Germinal center (tissue), 1 donor: ENCODE measurements around the gene COX8A.

Experiments
- DNase-seq: peaks from one replicate; pipeline ENCODE4 v3.0.0; 2012; ENCODE audit warnings: mixed read lengths, low spot score

The COX8A gene

DNA sequence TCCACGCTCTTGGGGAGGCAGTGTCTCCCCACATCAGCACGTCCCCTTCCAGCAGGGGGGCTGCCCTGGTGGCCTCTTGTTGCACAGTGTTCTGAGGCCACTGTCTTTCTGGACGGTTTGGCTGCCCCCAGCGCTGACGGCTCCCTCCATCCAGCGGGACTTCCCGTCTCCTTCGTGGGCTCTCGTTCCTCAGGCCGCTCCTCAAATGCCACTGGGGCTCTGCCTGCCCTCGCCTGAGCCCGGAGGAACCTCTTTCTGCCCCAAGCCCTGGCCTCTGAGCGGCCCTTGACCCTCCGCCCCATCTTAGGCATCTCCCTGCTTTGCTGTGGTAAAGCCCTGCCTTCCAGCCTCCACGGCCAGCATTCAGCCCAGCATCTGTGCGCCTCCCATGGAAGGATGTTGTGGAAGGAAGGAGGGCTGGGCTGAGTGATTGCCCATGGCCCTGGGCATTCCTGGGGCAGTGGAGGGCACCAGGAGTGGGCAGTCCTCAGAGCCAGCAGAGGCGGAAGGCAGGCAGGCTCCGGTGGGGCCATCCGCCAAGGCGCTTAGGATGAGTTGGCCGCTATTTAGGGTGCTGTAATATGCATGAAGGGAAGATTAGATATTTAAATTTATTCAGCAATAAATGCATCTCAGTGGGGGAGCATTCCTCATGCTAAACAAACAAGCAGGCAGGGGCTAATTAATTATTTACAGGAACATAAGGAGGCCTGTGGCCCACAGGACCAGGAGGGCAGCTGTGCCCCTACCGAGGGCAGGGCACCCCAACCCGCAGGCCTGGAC is 29.6 kb downstream of the COX8A start:
- no peak for DNase-seq

DNA sequence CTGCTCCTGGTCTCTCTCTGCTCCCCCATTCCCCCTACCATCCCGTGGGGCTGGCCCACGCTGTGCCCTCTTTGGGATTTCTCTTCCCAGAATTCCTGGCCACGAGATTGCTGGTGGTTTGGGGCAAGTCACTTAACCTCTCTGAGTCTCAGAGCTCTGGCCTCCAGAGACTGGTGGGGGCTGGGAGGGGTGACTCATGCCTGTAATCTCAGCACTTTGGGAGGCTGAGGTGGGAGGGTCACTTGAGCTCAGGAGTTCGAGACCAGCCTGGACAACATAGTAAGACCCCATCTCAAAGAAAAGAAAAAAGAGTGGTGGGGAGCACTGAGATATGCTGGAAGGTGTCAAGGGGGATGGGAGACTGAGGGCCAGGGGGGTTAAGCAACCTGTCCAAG is 30.2 kb downstream of the COX8A start:
- no peak for DNase-seq

DNA sequence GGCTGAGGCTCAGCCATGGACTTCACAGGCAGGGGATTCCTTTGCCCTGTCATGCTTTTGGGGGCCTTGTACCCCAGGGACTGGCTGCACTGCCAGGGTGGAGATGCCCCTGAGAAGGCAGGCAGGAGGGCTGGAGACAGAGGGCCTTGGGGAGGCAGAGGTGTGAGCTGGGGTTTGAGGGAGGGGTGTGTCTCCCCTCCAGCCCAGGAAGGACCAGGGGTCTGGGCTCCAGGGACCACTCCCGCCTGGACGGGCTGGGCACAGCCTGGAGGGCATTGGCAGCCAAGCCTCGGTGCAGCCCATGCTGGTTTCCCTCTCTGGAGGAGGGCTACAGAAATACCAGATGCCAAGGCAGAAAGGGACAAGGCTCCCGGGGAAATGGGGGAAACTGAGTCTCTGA is 31.3 kb downstream of the COX8A start:
- DNase-seq: no peak

DNA sequence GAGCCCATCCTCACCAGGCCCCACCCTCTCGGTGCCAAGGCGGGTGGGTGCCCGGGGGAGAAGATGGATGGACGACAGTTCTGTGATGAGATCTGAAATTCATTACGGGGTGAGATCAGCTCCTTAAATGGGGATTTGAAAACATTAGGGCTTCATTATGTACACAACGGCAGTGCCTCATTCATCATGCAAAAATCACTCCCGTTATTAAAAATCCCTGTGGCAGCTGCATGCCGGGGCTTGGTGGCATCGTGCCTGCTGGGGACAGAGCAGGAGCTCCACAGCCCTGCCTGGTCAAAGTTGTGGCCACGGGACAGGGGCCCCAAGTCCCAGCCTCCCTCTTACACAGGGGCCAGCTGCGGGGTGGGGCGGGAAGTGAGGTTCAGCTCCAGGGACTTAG is 32.0 kb downstream of the COX8A start:
- DNase-seq: no peak

DNA sequence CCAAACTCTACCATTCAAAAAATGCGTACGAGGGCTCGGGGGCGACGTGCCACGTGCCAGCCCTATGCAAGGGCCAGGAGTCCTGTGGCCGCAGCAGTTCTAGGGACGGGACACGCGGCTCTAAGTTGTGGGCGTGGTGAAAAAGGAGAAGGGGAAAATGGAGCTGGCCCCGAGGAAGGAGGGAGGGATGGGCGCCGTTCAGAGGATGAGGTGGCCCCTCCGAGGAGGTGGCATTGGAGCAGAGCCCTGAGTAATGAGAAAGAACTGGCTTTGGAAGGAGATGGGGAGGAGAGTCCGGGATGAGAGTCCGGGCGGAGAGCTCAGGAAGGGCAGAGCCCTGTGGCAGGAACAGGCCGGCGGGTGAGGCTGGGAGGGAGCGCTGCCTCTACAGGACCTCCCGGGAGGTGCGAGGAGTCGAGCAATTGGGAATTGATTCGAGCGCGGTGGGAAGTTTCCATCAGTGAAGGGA is 32.8 kb downstream of the COX8A start:
- no peak for DNase-seq

DNA sequence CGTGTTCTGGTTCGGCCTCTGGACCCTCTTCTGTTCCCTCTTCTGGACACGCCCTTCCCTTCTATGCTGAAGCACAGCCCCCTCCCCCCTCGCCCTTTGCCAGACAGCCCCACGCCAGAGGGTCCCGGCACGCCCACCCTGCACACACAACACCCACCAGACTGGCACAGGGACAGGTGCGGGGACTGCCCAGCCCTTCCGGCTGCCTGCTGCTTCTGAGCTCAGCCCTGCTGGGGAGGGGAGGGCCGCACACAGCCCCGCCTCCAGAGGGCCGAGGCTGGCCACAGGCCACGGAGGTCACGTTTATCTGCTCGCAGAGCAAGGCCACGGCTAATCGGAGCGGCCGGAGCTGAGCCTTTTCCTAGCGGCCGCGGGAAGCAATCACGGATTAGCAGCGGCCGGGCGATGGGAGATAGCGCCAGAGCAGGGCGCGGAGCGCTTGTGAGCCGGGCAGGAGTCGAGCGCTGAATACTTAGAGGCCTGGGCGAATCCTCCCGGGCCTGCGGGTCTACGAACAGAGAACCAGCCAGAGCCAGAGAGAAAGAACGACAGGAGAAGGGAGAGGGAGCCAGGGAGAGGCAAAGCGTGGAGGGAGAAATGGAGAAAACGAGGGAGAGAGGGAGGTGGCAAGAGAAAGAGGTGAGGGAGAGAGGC is 33.3 kb downstream of the COX8A start:
- no peak for DNase-seq

DNA sequence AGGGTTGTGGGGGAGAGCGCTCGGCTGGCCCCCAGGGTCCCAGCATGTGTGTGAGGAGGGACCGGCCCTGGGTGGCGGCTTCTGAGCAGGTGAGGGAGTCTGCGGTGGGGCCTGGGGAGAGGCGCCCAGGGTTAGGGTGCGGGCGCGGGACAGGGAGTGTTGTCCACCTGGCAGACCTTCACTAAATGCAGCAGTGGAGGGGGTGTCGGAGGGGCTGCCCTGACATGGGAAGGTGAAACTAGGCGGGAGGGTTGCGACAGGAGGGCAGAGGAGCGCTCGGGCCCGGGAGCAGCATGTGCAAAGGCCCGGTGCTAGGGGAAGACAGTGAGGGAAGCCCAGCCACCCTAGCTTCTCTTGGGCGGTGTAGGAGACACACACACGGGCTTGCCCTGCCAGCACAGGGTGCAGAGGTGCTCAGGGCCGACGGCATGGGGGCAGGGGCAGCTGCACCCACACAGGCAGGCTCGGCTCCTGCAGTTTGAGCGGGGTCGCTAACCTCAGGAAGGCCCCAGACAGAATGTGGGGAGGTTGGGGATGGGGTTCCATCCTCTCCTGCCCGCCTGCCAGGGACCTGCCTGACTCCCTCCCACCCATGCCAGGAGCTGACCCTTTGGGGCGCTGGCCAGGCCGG is 34.0 kb downstream of the COX8A start:
- DNase-seq: no peak

DNA sequence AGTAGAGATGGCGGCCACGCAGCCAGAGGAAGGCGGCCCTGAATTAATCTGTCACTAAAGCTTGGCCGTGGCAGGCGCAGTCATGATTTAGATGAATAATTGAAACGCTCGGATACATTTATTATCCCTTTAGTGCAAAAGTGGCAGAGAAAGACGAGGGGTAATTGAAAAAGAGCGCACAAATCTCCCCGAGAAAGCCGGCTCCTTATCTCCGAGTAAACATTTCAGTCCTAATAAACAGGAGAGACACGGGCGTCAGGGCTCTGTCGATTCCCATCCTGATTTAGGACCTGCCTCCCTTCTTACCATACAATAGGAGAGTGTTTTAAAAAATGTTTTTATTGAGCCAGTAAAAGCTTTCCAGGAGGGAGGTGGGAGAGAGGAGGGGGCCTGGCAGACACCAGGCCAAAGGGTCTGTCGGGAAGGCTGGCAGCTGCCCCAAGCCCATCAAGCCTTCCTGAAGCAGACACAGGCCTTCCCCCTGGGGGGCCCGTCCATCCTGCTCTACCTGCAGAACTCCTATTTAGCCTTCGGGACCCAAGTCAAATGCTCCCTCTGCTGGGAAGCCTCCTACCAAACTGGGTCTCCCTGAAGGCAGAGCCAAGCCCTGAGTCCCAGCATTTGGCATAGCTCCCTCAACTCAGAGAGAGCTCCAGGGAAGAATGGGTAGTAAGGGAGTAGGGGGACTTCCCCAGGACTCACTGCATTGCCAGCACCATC is 34.7 kb downstream of the COX8A start:
- DNase-seq: no peak

DNA sequence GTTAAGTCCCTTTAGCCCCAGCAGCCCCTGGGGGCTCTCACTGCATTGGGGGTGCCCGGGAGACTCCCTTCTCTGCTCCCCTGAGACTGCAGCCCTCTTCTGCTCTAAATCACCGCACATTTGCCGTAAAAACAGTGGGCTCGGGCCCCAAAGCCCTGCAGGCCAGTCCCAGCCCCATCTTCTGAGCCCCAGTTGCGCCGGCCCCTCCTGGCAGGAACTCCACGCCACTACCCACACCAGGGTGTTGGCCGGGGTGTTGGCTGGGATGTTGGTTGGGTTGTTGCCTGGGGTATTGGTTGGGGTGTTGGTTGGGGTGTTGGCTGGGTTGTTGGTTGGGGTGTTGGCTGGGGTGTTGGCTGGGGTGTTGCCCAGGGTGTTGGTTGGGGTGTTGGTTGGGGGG is 35.3 kb downstream of the COX8A start:
- no peak for DNase-seq

DNA sequence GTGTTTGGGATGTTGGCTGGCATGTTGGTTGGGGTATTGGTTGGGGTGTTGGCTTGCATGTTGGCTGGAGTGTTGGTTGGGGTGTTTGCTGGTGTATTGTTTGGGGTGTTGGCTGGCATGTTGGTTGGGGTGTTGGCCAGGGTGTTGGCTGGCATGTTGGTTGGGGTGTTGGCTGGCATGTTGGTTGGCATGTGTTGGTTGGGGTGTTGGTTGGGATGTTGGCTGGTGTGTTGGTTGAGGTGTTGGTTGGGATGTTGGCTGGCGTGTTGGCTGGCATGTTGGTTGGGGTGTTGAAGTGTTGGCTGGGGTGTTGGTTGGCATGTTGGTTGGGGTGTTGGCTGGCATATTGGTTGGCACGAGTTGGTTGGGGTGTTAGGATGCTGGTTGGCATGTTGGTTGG is 36.4 kb downstream of the COX8A start:
- DNase-seq: no peak

DNA sequence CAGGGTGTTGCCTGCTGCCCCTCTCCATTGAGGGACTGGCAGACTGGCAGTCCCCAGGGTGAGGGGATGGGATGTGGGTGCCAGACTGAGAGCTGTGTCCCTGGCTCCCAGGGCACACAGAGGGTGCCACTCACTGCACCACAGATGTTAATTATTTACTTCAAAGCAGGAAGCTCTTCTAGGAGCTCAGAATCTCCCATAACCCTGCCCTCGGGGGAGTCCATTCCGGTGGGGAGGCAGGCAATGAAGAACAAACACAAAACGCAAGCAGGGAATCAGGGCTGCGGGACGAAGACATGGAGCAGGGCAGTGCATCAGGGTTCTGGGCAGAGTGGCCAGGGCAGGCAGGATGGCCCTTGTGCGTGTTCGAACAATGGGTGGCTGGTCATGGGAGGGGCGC is 37.0 kb downstream of the COX8A start:
- DNase-seq: no peak

DNA sequence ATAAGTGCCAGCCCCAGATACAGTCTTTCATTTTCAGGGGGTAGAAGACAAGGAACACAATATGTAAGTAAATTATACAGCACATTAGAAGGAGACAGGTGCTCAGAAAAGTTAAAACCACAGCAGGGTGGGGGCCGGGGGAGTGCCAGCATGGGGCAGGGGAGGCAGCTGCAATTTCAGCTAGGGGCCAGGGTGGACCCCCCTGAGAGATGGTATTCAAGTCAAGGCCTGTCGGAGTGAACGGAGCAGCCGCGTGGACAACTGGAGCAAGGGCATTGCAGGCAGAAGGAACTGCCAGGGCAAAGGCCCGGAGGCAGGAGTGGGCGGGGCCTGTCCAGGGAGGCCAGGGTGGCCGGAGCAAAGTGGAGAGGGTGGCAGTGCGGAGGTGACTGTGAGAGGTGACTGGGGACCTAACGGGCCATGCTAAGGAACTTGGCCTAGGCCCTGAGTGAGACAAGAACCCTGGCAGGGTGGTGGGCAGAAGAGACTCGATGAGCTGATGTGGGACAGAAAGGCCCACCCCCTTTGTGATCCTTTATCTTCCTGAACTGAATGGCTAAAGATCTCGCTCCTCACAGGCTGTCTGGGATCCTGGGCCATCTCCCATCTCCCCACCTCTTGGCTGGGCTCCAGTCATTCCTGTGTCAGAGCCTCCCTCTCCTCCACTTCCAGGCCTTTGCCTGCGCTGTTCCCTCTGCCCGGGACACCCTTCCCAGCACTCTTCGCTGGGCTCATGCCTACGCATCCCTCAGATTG is 38.9 kb downstream of the COX8A start:
- DNase-seq: no peak

DNA sequence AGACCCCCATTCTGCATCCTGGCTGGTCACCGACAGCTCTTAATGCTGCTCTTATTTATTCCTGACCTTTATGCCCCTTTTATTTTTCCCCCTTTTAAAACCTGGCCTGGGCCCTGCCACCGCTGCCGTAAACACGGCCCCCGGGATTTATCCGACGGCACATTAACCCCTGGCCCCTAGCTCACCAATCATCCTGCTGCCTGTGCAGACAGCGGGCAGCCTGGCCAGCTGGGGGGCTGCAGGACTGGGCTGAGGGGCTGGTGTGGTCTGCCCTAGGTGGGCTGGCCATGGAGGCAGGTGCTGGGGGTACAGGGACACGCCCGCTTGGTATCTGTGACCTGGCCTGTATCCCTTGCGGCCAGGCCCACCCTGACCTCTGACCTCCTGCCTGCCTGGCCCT is 39.9 kb downstream of the COX8A start:
- DNase-seq: no peak

DNA sequence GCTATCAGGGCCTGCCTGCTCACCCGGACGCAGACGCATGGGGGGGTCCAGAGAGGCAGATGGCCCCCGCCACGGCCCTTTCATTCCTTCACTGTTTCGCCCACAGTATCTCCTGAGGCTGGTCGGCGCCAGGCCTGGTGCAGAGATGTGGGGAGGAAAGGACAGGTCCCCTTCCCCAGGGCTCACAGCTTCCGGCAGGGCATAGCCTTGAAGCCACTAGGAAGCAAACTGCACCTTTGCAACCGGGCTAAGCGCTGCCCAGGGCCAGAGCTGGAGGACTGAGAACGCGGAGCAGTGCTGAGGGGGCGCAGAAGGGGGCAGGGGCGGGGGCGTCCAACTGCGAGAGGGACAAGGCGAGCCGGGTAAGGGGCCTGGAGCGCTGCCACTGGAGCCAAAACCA is 41.1 kb downstream of the COX8A start:
- no peak for DNase-seq

DNA sequence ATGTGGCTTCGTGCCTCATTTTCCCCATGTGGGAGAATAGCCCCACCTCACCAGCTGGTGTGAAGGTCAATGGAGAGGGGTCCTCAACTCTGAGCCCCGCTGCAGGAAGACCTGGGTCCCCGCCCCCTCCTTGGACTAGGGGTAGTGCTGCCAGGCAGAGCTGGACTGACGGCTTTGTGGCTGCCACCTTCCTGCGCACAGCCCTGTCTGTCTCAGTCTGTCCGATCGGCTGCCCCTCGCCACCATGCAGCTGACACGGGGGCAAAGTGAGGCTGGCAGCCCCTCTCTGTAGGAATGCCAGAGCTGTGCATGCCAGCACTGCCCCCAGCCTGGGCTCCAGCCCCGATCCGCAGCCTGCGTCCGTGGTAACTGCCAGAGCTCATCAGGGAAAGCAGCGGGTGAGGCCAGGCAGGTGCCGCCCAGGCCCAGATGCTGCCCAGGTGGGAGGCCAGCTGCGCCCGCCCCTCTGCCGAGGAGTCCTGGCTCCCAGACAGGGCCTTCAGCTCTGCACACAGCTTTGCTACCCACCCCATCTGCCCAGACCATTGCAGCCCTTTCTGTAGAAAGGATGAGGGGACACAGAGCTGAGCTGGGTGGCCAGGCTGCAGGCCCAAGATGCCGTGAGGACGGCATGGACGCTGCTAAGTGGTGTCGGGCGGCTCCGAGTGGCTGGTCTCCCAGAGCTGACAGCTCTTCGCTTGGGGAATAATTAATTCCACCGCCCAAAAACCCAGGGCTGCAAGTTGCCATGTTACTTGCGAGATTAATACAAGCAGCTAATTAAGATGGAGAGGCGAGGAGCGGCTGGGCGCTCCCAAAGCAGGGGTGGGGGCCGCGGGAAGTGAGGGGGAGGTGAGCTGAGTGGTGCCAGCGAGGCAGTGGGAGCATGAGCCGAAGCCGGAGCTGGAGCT is 41.8 kb downstream of the COX8A start:
- no peak for DNase-seq

DNA sequence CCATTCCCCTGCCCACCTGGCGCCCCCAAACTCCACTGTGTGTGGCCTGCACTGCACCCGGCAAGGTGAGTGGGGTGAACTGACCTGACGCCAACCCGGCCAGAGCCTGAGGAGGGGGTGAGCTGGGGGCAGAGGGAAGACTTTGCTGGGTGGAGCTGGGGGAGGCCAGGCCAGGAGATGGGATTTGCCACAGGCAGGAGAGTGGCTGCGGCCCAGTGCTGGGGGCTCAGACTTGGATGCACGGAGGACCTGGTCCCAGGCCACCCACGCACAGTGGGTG is 43.5 kb downstream of the COX8A start:
- DNase-seq: no peak

DNA sequence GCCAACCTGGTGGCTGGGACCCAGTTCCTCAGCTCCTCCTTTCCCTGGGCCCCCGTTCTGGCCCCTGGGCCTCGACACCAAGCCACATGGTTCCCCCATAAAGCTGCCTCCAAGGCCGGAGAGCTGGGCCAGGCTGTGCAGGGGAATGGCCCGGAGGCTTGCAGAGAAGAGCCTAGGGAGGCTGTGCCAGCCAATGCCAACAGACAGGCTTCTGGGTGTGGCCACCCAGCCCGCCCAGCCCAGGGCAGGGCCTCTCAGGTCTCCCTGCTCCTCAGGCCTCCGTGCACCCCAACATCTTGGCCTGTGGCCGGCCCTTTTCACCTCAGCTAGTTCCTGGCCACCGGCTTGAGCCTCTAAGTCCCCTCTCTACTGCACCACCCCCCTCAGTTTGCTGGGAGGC is 43.9 kb downstream of the COX8A start:
- DNase-seq: no peak

DNA sequence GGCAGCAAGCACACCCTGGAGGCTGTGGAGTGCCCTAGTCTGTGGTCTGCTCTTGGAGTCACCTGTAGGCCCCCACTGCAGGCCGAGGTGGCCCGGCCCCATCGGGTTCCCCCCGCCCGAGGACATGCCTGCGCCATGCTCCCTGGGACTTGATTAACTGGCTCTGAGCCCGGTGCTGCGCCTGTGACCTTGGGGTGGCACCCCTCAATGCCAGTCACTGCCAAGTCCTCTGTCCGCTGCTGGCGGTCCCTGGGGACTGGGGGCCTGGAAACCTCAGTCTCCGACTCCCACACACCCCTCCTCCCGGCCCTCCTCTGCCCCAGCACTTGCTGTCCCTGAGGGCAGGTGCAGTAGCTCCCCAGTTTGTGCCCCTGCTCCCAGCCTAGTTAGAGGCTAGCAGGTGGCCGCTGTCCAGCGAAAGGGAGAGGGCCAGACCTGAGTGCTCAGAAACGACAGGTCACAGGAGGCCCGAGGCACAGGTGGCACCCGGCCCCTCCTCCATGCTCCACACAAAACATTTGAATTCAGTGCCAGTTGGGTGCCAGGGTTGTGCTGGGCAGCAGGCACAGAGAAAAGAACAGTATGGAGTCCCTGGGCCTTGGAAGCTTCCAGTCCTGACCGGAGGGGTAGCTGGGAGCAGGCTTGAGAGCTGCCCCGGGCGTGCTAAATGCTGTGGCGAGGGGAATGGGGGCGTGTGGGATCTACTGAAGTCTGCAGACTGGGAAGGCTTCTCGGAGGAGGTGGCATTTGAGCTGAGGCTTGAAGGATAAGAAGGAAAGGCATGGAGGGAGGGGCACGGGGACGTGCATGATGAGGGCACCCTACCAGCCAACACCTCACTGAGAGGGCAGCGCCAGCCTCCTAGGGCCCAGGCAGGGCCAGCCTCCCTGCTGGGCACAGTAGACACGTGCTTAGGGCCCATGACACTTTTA is 45.0 kb downstream of the COX8A start:
- no peak for DNase-seq

DNA sequence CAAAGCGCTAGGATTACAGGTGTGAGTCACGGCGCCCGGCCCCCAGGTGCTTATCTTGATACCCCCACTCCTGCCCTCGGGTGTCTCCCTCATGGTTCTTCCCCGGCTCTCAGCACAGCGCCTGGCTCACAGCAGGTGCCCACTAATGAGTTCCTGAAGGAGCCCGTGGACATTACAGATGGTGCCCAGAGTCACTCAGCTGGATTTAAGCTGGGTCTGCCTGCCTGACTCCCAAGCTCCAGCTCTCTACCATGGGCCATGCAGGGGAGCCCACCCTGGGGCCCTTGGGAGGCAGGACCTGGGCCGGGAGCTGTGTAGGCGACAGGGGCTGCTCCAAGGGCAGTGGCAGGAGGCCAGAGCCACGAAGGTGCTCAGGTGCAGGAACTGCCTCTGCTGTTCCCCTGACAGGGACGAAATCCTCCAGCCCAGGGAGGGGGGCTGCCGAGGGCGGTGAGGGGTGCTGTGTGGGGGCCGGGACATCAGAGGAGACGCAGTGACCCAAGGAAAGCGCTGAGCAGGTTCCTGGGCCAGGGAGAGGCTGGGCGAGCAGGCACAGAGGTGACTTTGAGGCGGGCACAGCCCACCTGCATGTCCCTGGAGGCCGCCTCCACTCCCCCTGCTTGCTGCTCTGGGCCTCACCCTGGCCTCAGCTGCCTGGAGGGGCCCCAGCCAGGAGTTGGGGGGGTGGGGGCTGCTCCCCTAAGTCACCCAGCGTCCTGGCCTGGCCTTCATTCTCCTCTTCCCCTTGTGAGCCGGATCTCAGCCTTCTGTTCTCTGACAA is 46.7 kb downstream of the COX8A start:
- no peak for DNase-seq
